ENCODE data around the gene SPINDOC. TPM values are rescaled to one million over a fixed set of nuclear protein-coding genes. Genes with fewer than 3 reads are reported as not detected.
A peak's percentile ranks its signal among the peaks of the same experiment; 100 is the strongest.

SPINDOC gene
- total RNA-seq, 1 experiment from 2014 or later = 121 TPM

DNA sequence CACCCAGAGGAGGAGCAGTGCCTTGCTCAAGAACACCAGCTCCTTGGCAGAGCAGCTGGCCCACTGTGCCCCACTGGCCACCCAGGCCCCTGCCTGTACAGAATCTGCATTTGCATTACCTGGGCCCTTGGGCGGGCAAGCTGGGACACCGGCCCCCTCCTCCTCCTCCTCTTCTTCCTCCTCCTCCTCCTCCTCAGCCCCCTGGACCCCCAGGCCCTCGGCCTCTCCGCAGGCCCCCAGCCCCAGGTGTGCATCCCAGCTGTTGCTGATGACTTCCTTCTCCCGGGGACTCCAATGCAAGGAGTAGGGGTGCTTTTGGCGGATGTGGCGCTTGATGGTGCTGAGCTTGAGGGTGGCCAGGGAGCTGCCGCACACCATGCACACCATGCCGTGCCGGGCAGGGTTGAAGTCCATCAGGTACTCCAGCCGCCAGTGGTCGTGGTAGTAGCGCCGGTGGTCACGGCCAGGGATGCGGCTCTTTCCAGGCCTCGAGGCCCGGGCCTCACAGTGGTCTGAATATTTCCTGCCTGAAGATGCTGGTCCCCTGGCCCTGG, 47.5 kb upstream of the SPINDOC start:
- Histone ChIP-seq H4K8ac (replicated peaks; ENCODE audit: insufficient read length, low read depth, low read length) (no peak overlapping the region), H2BK15ac (ENCODE audit: low read depth, low read length) (no peak overlapping the region), H3K14ac (ENCODE audit: insufficient read depth, low read length) (no peak overlapping the region; the same call in 1 of the 2 replicates), H2AFZ (ENCODE audit: low read length) (no peak overlapping the region), H2AK5ac (ENCODE audit: insufficient read length, low read length) (no peak overlapping the region), H3K23me2 (ENCODE audit: insufficient read length, low read depth, low read length, poor library complexity, severe bottlenecking) (peaks cover 30% of the 10 kb centered on the region), H2BK20ac (ENCODE audit: low read depth, low read length, poor library complexity, severe bottlenecking) (no peak overlapping the region), H3K9me3 (ENCODE audit: control insufficient read depth, low read depth, low read length) (no peaks in the 10 kb centered on the region), H3K9ac (ENCODE audit: extremely low read depth, insufficient read length, low read length) (no peak overlapping the region), H2BK12ac (ENCODE audit: insufficient read length, low read depth, low read length) (no peak overlapping the region), H3K56ac (ENCODE audit: insufficient read length, low read depth, low read length) (no peak overlapping the region), H3K27ac (ENCODE audit: insufficient read length, low read depth, low read length) (no peak overlapping the region), H3K79me2 (ENCODE audit: insufficient read depth, low read length) (peaks cover 3% of the 10 kb centered on the region; the same call in 1 of the 2 replicates), H3K27me3 (ENCODE audit: insufficient read depth, low read length) (peaks cover 4% of the 10 kb centered on the region; the same call in 1 of the 2 replicates), H3K23ac (ENCODE audit: insufficient read length, low read depth, low read length) (no peak overlapping the region), H3K18ac (ENCODE audit: insufficient read length, low read depth, low read length) (no peak overlapping the region), H2BK5ac (ENCODE audit: insufficient read length, low read length) (no peak overlapping the region), H3T11ph (ENCODE audit: low read length) (no peak overlapping the region), H2BK120ac (ENCODE audit: low read depth, low read length, poor library complexity, severe bottlenecking) (no peak overlapping the region), H3K4ac (ENCODE audit: low read depth, low read length) (no peak overlapping the region), H3K4me2 (ENCODE audit: insufficient read depth, insufficient read length, low read length) (no peak overlapping the region), H3K4me1 (ENCODE audit: insufficient read depth, low read length) (no peaks in the 10 kb centered on the region; the same call in 1 of the 2 replicates), H3K79me1 (ENCODE audit: insufficient read depth, low read depth, low read length, poor library complexity, severe bottlenecking) (no peaks in the 10 kb centered on the region), H4K91ac (ENCODE audit: insufficient read length, low read depth, low read length) (no peak overlapping the region), H4K5ac (ENCODE audit: insufficient read length, low read depth, low read length) (no peak overlapping the region), H4K20me1 (ENCODE audit: control insufficient read depth, insufficient read depth, insufficient read length) (no peaks in the 10 kb centered on the region)
- no peak for DNase-seq
- Mint-ChIP-seq H3K4me1 (peaks cover 42 to 44% of the 10 kb centered on the region in 2 experiments), H3K27me3 (ENCODE audit: low read depth) (peaks cover 10% of the 10 kb centered on the region), H3K4me3 (peak overlapping the region; percentile 38 to 74), H3K9me3 (0 out of 5 replicates have a peak, but pooled peaks cover 0 to 2% of the 10 kb centered on the region in 2 experiments), H3K36me3 (ENCODE audit: insufficient read depth in 1 of 3, low read depth in 3 of 3) (peaks cover 0 to 30% (median 4%) of the 10 kb centered on the region in 3 experiments; a peak in 4 of 7 replicates), H3K27ac (peak overlapping the region in 1 of 3 experiments; percentile 96; a peak in 2 of 7 replicates)
- TF ChIP-seq, protein P1, sequence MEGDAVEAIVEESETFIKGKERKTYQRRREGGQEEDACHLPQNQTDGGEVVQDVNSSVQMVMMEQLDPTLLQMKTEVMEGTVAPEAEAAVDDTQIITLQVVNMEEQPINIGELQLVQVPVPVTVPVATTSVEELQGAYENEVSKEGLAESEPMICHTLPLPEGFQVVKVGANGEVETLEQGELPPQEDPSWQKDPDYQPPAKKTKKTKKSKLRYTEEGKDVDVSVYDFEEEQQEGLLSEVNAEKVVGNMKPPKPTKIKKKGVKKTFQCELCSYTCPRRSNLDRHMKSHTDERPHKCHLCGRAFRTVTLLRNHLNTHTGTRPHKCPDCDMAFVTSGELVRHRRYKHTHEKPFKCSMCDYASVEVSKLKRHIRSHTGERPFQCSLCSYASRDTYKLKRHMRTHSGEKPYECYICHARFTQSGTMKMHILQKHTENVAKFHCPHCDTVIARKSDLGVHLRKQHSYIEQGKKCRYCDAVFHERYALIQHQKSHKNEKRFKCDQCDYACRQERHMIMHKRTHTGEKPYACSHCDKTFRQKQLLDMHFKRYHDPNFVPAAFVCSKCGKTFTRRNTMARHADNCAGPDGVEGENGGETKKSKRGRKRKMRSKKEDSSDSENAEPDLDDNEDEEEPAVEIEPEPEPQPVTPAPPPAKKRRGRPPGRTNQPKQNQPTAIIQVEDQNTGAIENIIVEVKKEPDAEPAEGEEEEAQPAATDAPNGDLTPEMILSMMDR (conservative IDR thresholded peaks at IDR 0.05) = no peak
- WGBS (ENCODE audit: extremely low coverage, insufficient read length, low lambda C conversion rate) = no CpG with 5 or more reads among the region's 18 CpGs

Data from H9 (cell line).